ENCODE measurements around the gene LRMDA.

Gene LRMDA

GRCh38 chr10:76393875-76394706 lies 962.7 kb downstream of the LRMDA start:
- no peak for DNase-seq (ENCODE audit: low read depth in 2 of 2)

- DNase-seq (ENCODE audit: low read depth in 2 of 2) = no peak
Observed at GRCh38 chr10:76394707-76395042, 963.3 kb downstream of the LRMDA start.

GRCh38 chr10:76395251-76395650 lies 963.8 kb downstream of the LRMDA start:
- no peak for DNase-seq (ENCODE audit: low read depth in 2 of 2)

- no peak for DNase-seq (ENCODE audit: low read depth in 2 of 2)
Observed at GRCh38 chr10:76396134-76396533, 964.7 kb downstream of the LRMDA start.

- no peak for DNase-seq (ENCODE audit: low read depth in 2 of 2)
Observed at GRCh38 chr10:76397181-76398042, 966.0 kb downstream of the LRMDA start.

- no peak for DNase-seq (ENCODE audit: low read depth in 2 of 2)
Observed at GRCh38 chr10:76398043-76398710, 966.8 kb downstream of the LRMDA start.

GRCh38 chr10:76399226-76399625 lies 967.8 kb downstream of the LRMDA start:
- DNase-seq (ENCODE audit: low read depth in 2 of 2) = no peak

GRCh38 chr10:76401006-76401405 lies 969.6 kb downstream of the LRMDA start:
- no peak for DNase-seq (ENCODE audit: low read depth in 2 of 2)

- DNase-seq (ENCODE audit: low read depth in 2 of 2) = no peak
Observed at GRCh38 chr10:76403912-76404311, 972.5 kb downstream of the LRMDA start.

- DNase-seq (ENCODE audit: low read depth in 2 of 2) = no peak
Observed at GRCh38 chr10:76404531-76404930, 973.1 kb downstream of the LRMDA start.

- no peak for DNase-seq (ENCODE audit: low read depth in 2 of 2)
Observed at GRCh38 chr10:76405922-76406321, 974.5 kb downstream of the LRMDA start.

GRCh38 chr10:76408646-76409045 lies 977.2 kb downstream of the LRMDA start:
- no peak for DNase-seq (ENCODE audit: low read depth in 2 of 2)

- DNase-seq (ENCODE audit: low read depth in 2 of 2) = no peak
Observed at GRCh38 chr10:76411729-76412435, 980.5 kb downstream of the LRMDA start.

GRCh38 chr10:76415554-76415953 lies 984.1 kb downstream of the LRMDA start:
- no peak for DNase-seq (ENCODE audit: low read depth in 2 of 2)

GRCh38 chr10:76416642-76417041 lies 985.2 kb downstream of the LRMDA start:
- DNase-seq (ENCODE audit: low read depth in 2 of 2) = no peak

- DNase-seq (ENCODE audit: low read depth in 2 of 2) = no peak
Observed at GRCh38 chr10:76420725-76421124, 989.3 kb downstream of the LRMDA start.

- no peak for DNase-seq (ENCODE audit: low read depth in 2 of 2)
Observed at GRCh38 chr10:76422769-76423168, 991.3 kb downstream of the LRMDA start.

- DNase-seq (ENCODE audit: low read depth in 2 of 2) = no peak
Observed at GRCh38 chr10:76428551-76429367, 997.3 kb downstream of the LRMDA start.

- no peak for DNase-seq (ENCODE audit: low read depth in 2 of 2)
Observed at GRCh38 chr10:76429368-76430060, 998.1 kb downstream of the LRMDA start.

GRCh38 chr10:76430061-76430645 lies 998.7 kb downstream of the LRMDA start:
- DNase-seq (ENCODE audit: low read depth in 2 of 2) = no peak

All from stimulated activated CD4-positive, alpha-beta T cell treated with anti-CD3 and anti-CD28 coated beads, Interleukin-12 subunit alpha, Interleukin-12 subunit beta, amount 100 ng/mL, for 24 hours (primary cell).